Cardiac fibroblast (primary cell): ENCODE data around the gene RNF150.

Experiments
- DNase-seq, 2 donors: peaks; one replicate each; pipeline versions ENCODE4 v3.0.0 to v3.0.0-alpha.2; 2010; ENCODE audit warnings: low read depth in 2 of 2
- H3K4me3 ChIP-seq, 2 donors: replicated peaks in 1 of 2; 1 replicate in 1 of 2; 2 replicates in 1 of 2; pipeline ENCODE4 v1.5.1; 2011; ENCODE audit warnings: low read depth in 2 of 2, low read length in 2 of 2, mild to moderate bottlenecking in 2 of 2, moderate library complexity in 1 of 2
- TF ChIP-seq, protein P1 (sequence below): IDR thresholded peaks from one replicate; pipeline ENCODE4 v1.5.1; 2011; ENCODE audit warnings: low read depth, mild to moderate bottlenecking, low read length, inconsistent platforms

The RNF150 gene

DNA sequence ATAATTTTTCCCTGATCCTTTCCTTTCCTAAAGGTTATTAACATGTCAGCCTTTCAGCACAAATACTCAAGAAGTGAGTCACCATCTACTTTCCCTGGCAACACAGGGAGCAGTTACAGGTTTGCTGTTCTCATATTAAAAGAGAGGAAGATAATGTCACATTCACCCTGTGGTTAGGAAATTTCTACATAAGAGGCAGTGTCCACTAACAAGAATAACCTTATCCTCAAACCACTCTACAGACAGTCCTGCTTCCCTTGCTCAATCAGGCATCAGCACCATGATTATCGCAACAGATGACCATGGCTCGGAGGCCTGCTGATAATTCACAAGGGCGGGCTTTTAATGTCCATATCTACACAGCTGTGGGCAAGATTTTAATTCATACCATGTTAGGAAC, 30.9 kb downstream of the RNF150 start:
- TF ChIP-seq, protein P1, sequence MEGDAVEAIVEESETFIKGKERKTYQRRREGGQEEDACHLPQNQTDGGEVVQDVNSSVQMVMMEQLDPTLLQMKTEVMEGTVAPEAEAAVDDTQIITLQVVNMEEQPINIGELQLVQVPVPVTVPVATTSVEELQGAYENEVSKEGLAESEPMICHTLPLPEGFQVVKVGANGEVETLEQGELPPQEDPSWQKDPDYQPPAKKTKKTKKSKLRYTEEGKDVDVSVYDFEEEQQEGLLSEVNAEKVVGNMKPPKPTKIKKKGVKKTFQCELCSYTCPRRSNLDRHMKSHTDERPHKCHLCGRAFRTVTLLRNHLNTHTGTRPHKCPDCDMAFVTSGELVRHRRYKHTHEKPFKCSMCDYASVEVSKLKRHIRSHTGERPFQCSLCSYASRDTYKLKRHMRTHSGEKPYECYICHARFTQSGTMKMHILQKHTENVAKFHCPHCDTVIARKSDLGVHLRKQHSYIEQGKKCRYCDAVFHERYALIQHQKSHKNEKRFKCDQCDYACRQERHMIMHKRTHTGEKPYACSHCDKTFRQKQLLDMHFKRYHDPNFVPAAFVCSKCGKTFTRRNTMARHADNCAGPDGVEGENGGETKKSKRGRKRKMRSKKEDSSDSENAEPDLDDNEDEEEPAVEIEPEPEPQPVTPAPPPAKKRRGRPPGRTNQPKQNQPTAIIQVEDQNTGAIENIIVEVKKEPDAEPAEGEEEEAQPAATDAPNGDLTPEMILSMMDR: no peak
- peak; percentile 29 to 58 for DNase-seq
- no peak overlapping the region for H3K4me3 ChIP-seq

DNA sequence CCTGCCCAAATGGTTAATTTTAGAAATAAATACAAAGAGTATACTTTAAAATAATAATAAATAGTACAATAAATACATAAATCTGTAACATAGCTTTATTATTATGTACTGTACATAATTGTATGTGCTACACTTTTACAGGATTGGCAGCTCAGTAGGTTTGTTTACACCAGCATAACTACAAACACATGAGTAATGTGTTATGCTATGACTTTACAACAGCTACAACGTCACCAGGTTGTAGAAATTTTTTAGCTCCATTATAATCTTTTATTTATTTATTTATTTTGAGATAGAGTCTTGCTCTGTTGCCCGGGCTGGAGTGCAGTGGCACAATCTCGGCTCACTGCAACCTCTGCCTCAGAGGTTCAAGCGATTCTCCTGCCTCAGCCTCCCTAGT, 31.8 kb downstream of the RNF150 start:
- no peak overlapping the region for H3K4me3 ChIP-seq
- DNase-seq: no peak
- TF ChIP-seq, protein P1: no peak

DNA sequence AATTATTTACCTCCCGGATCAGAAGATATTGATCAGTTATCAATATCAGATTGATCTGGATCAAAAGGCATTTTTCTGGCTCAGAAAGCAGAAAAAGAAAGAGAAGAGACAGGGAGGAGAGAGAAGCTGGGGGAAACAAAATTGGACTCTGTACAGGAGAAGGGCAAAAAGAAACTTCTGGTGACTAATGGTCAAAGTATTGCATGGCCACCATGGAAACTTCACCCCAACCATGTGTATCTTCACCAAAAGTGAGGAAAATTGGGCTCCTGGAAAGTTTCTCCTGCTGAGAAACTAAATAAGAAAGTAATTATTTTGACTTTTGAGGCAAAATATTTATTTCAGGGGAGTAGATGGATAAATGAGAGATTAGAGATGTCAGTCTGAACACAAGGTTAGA, 33.9 kb downstream of the RNF150 start:
- TF ChIP-seq, protein P1: no peak
- DNase-seq: peak in 1 of 2 donors; percentile 22
- no peak overlapping the region for H3K4me3 ChIP-seq

DNA sequence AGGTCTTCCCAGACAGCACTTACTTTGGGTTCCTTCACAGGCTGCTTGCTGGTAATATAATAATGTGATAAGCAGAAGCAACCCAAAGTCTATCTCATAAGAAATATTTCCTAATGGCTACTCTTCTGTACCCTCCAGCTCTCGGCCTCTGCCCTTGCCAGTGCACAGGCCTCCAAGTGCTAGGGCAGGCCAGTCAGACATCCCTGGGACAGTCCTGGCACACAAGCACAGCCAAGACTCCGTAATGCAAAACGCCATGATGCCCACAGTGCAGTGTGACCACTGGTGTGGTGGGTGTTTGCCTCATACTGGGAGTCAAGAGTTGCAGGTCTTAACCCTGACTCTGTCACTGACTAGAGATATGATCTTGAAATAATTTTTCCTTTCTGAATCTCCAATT, 35.1 kb downstream of the RNF150 start:
- H3K4me3 ChIP-seq: no peak overlapping the region
- DNase-seq: no peak
- TF ChIP-seq, protein P1: no peak

DNA sequence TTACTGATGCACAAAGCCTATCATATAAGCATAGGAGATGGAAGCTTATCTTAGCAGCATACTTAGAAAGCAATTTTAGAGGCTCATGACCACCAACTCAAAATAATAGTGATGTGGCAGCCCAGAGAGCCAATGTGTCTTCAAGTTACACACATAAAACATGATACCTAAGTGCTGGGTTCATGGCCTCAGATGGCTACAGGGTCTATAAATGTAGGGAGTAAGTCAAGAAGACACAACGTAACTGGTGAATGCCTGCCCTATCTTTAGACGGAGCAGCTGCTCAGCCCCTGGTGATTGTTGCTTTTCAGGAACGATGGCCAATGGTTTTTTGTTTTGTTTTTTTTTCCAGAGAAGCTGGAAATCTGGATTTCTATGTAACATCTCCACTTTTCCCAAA, 42.8 kb downstream of the RNF150 start:
- TF ChIP-seq, protein P1: no peak
- no peak overlapping the region for H3K4me3 ChIP-seq
- DNase-seq: no peak

DNA sequence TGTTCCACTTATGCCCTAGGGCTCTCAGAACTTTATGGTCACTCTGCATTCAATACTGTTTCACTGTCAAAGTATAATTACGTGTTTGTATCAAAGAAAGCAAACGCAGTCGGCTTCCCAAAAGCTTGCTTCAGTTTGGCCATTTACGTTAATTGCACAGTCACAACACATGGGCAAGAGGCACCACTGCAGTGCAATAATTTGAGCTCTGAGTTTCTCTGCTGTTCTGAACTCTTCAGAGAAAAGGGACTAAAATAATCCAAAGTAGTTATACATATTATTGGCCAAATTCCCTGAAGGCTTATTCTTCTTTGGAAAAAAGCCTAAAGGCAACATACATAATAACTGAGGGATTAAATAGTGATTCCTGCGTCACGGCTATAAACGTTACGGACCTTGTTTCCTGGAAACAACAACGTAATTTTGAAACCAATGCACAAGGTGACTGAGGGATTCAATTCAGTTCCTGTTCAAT, 51.3 kb downstream of the RNF150 start:
- TF ChIP-seq, protein P1: no peak
- no peak for DNase-seq
- no peak overlapping the region for H3K4me3 ChIP-seq

DNA sequence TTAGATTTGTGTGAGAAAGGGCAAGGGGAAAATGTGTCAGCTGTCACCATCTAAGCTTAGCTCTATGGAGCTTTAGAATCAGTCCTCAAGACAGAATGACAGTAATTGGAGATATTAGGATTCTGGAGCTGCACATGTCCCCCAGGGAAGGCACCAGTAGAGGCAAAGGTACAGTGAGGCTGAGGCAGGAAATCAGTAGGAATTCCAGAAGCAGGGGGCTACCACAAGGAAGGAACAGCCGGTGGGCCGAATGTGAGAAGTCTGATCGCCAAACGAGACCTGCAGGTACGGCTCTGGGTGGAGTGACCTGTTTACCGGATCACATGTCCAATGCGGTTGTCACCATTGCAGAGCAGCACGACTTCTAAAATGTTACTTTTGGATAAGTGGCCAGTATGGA, 52.6 kb downstream of the RNF150 start:
- no peak for DNase-seq
- H3K4me3 ChIP-seq: no peak overlapping the region
- TF ChIP-seq, protein P1: no peak
